NCI-H345 (cell line): ENCODE measurements around the gene ADA.
"Not testable (repeated sequence)": the region's sequence is repeated elsewhere in the genome, so short reads cannot be mapped to it uniquely, and the experiment has no call there.

Experiments used
- DNase-seq: peaks from one replicate; lab custom pipeline; 2025; lab: John Stamatoyannopoulos, UW

The ADA gene

DNA sequence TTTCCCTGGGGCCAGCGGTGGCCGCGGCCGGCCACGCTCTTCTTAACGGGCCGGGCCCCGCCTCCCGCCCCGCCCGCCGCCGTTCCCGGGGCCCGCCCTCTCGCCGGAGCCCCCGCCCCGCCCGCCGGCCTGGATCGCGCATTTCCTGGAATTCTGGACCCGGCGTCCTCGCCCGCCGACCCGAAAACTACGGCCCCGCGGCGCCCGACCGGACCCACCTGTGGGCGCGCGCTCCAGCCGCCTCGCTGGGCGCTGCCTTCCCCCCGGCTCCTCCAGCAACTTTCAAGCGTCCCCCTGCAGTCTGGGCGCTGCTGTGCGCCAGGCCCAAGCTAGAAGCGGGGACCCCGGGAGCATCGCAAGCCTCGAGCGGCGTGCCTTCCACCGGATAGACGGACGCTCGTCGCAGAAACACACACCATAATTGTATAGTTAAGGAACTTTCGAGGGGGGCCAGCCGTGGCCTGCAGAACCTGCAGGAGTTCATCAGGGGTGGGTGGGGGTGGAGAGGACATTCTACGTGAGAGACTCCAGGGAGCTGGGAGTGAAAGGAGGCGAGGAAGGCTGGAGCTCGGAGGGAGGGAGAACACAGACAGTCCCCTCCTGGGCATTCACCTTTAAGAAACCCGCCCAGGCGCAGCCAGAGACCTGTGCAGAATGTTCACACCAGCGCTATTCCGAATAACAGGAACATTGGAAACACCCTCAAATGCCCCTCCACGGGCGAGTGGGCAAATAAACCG lies at the start of gene ADA:
ADA (minus strand) TSS at position 16 of the 740 bp plus-strand sequence. CDS start 92 bp downstream, outside the sequence.
- DNase-seq, result peak; percentile 73

DNA sequence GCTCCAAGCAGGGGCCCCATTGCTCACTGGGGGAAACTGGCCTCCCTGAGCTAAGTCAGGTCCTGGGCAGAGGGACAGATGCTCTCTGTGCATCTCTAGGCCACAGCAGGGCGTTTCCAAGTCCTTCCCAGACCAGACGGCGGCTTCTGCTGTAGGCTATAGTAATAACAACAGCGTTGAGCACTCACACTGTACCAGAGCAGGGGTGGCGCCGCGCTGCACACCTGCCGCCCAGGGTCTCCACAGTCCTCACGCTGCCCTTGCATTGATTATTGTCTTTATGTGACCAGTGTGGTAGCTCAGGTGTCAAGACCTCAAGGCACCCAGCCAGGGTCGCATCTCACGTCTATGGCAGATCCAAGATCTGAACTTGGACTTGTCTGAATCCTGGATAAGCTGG lies 48.8 kb upstream of the ADA start:
- peak; percentile 23 for DNase-seq

DNA sequence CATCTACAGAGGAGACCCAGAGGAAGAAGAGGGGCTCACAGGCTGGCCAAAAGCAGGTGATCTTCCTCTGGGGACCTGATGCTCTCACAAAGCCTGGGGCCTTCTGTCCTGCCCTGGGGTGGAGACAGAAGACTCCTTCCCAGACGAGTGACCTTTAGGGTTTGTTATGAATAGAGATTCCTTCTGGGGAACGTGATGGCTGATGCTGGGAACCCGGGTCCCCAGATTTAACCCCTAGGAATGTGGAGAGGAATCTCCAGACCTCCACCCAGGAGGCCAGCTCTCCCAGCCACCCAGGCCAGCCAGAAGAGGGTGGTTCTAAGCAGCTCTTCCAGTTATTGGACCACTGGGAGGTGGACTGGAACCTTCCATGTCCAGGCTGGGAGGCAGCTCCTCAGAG lies 46.9 kb upstream of the ADA start:
- no peak for DNase-seq

GRCh38 chr20:44697041-44697440 lies 45.5 kb upstream of the ADA start:
- not testable (repeated sequence) for DNase-seq

DNA sequence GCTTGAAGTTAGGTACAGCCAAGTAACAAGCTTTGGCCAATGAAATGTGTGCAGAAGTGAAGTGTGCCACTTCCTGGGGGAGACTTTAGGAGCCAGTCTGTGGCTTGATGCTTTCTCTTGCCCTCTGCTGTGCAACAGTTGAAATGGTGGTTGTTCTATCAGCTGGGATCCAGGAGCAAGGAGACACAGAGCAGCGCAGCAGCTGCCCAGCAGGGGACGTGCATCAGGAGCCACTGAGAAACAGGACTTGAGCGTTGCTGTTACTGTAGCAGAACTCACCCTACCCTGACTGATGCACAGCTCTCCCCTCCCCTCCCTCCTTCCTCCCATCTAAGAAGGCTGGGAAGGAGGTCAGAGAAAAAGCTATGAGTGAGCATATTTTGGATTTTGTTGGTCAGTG lies 44.8 kb upstream of the ADA start:
- no peak for DNase-seq

DNA sequence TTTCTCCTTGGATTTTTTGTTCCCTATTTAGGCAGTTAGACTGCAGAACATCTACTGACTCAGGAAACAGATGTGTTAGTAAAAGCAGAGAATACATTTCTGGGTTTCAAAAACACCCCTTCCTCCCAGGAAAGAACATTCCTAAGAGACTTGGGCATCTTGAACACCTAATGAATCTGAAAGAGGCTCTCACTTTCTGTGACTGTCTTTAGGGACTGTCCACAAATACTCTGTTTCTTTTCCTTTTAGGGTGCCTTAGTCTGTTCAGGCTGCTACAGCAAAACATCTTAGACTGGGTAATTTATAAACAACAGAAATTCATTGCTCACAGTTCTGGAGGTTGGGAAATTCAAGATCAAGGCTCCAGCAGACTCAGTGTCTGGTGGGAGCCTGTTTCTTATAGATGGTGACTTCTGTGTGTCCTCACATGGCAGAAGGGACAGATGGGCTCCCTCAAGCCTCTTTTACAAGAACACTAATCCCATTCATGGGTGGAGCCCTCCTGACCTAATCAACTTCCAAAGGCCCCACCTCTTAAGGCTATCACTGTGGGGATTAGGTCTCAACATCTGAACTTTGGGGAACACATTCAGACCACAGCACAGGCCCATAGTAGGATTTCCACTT lies 44.3 kb upstream of the ADA start:
- DNase-seq, result no peak

DNA sequence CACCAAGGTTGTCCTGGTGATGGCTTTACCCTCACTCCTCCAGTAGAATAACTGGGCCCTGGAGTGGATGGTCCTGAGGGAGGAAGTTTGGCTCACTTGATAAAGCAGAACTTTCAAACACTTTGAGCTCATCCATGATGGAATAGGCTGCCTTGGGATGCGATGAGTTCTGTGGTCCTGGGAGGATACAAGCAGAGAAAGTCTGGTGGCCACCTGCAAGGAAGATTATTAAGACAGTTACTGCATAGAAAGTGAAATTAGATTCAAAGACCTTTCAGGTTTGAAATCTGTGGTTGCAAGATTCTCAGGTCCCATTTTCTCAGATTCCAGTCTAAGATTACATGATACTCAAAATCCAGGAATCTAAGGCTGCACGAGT lies 43.8 kb upstream of the ADA start:
- DNase-seq, result no peak

DNA sequence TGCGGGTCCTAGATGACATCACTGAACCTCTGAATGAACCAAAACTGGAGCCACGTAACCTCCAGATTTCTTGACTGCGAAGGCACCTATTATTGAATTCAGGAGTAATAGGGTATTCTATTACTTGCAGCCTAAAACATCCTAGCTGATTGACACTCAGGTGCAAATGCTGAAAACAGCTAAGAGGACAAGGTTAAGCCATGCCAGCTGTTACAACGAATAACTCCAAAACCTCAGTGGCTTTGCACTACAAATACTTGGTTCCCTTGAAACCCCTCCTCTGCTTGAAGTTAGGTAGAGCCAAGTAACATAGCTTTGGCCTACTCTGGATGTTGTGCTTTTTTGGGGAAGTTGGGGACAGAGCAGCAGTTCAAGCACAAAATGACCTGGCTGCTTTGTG lies 42.7 kb upstream of the ADA start:
- no peak for DNase-seq

DNA sequence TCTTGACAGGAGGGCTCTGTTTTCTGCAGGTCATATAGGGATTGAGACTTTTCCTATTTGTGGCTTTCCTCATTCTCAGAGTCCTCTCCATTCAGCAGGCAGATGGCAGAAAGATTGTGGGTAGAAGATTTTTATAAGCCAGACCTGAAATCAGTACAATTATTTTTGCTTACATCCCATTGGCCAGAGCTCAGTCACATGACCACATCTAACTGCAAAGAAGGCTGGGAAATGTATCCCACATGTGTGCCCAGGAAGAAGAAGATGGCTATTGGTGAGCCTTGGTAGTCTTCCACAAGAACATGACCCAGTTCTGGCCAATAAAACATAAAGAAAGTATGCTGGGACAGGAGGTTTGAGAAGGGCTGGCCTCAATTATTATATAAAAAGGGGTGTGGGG lies 42.1 kb upstream of the ADA start:
- DNase-seq, result no peak

DNA sequence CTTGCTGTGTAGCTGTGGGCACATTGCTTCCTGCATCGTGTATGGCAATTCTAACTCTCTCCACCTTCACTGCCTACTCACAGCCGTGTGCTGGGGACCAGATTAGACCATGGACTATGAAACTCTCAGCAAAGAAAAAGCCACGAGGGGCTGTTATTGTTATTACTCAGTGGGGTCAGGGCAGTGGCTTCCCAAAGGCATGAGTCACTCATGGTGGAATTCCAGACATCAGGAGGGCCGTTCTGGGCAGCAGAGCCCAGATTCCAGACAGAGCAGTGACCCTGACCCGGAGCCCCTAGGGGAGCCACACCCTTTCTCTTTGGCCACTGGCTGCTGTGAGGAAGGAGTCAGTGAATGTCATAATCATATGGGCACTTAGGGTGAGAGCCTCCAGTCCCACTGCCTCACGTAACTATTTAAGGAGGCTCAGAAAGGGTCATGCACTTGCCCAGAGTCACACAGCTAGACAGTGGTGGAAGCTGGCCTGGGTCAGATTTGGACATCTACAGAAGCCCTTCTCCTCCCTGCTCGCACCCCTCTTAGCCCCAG lies 41.5 kb upstream of the ADA start:
- no peak for DNase-seq

DNA sequence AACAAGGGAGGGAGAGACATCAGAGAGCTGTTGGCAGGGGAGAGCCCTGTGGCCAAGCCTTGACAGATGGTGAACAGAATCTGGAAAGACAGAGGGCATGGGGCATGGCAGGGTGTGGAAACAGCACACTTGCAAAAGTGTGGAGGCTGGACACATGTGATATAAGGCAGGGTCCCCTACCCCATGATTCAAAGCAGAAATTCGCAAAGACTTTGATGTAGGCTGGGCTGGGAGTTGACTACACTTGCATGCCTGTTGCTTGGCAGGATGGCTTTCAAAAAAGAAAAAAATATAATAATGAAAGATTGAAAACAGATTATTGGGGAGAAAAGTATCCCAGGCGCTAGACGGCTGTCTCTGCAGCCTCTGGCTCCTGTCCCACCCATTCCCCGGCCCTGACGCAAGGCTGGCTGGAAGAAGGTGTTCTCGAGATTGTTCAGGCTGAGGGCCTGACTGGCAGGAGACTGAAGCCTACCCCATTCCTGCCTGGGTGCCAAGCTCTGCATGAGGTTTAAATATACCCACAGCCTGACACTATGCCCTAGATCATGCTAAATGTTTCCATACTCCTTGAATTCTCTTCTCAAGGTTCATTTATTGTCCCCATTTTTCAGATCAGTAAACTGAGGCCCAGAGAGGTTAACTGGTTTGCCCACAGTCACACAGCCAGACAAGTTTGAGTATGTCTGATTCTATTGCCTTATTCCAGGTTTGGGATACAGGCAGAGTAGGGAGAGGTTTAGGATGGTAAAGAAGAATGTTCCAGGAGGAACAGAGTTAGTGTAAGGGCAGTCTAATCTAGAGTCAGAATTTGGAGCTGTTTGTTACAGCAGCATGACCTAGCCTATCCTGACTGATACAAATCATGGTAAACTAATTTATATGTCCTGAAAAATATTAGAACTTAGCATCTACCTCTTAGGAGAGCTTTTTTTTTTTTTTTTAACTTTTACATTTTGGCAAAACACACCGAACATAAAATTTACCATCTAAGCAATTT lies 40.2 kb upstream of the ADA start:
- DNase-seq, result no peak

- DNase-seq, result no peak
Observed at GRCh38 chr20:44690781-44691423, 39.4 kb upstream of the ADA start.

DNA sequence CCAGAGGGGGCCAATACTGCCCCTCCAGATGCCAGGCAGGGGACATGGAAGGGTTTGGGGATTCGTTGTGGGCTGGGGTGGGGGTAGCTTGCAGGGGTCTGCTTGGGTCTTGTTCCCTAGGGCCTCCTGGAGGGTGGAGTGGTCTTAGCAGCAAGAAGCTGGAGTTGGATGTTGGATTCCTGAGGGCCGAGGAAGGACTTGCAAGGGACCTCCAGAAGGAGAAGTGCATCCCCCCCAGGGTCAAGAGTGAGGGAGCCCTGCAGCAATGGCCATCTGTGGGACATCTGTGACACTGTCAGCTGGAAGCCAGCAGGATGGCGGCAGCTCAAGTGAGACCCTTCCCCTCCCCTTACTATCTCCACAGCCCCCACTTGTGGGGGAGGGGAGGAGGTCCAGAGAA lies 38.3 kb upstream of the ADA start:
- no peak for DNase-seq

DNA sequence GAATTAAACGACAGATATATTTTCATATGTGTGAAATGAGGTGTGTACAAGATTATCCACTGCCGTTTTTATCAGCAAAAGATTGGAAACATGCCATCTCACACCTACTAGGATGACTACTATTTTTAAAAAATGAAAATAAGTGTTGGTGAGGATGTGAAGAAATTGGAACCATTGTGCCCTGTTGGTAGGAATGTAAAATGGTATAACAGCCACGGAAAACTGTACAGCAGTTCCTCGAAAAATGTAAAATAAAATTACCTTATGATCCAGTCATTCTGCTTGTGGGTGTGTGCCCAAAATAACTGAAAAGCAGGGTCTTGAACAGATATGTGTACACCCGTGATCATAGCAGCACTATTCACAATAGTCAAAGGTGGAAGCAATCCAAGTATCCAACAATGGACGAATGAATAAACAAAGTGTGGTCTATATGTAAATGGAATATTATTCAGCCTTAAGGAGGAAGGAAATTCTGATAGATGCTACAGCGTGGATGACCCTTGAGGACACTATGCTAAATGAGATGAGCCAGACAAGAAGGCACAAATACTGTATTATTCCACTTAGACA lies 36.6 kb upstream of the ADA start:
- DNase-seq, result no peak

DNA sequence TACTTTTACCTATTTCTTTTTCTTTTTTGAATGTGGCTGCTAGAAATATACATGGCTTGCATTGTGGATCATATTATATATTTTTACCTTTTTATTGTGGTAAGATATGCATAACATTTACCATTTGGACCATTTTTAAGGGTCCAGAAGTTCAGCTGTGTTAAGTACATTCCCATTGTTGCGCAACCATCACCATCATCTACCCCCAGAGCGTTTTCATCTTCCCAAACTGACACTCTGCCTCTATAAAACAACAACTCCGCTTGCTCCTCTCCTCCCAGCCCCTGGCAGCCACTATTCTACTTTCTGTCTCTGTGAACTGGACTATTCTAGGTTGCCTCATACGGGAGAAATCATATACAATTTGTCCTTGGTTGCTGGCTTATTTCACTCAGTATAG lies 35.4 kb upstream of the ADA start:
- DNase-seq, result no peak

DNA sequence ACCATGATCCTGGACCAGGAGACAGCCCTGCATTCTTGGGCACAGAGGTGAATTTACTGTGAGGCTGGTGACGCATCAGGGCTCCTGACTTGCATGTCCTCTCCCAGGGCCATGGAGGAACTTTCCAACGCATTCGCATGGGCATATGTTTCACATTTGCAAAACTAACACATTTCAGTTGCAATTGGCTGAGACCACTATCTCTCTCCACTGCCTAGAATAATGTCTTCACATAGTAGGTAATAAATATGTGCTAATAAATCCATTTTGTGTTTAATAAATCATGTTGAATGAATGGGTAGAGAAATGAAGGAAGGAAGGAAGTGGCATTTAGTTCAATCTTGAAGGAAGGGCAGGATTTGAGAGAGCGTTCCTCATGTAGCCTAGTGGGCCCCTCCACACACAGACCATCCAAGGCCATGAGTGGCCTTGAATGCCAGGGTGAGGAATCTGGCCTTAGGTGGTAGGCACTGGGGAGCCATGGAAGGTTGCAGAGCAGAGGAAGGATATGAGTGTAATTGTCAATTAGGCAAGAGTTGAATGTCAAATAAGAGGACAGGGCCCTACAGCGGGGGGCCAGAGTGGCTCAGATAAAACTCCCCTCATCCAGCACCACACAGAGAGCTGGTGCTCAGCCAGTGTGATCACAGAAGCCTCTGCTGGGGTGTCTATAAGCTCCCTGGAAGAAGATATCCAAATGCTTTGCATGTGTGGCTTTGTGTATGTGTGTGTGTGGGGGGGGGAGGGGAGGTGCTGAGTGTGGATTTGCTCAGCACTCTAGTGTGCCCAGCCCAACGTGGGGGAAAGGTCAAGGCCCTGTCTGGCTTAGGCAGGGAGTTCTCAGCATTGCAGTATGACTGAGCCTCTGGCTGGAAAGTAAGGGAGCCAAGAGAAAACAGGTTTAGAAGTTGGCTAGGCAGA lies 32.8 kb upstream of the ADA start:
- no peak for DNase-seq

DNA sequence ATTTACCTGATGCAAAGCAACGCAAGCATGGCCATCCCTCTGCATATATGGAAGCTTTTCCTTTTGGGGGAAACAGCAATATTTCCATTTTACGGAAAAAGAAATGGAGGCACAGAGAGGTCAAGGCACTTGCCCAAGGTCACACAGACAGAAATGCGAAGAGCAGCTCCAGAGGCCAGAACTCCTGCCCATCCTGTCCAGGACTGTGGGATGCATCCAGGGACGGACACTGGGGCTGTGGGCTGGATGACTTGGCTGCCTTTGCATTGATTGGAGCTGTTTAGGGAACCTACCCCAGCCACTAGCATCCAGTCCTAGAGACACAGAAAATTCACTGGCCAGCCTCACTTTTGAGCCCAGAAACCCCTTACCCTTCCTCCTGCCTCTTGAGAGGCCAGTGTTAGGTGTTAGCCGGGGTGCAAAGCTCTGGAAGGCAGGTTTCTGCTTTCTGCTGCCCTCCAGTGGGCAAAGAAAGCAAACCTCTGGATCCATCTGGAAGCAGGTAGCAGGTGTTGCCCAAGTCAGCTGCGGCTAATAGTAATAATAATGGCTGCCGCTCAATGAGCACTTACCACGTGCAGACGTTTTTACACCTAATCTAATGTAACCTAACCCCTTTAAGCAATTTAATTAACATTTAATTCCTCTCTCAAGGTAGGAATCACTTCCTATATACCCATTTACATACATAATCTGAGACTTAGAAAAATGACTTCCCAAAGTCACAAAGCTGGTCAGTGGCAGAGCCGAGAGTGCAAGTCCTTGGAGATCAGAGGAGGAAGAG lies 32.0 kb upstream of the ADA start:
- DNase-seq, result peak; percentile 80

DNA sequence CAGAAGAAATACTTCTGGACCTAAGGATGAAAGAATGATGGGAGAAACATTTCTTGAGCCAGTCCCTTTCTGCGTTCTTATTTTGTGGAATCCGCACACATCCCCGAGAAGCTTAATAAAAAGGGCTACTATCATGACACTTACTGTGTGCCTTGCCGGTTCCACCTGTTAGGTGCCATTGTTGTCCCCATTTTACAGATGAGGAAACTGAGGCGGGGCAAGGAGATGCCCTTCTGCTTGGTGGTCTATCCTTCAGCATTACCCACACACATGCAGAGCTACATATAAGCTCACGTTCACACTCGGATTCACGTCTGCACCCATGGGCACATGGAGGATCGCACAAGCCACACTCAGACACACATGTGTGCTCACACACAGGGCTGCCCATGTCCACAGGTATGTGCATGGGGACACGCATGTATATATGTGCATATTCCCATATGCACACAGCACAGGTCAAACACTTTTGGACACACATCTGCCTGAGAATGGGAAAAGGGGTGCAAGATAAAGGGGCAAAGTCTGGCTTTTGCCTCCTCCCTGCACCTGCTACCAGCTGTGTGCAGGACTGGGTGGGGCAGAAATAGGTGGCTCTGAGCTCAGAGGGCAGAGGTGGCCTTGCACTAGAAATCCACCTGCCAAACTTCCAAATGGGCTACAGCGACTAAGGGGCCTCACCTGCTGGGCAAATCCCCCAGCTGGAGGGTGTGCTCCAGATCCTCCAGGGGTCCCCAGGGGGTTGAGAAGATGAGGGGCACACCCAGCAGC lies 30.5 kb upstream of the ADA start:
- no peak for DNase-seq
